Ramos (cell line): ENCODE data around the gene IL17RD.

Experiments
- in situ Hi-C: fragments of 300-500 bp; cut with MboI; formaldehyde crosslinking; loops from one replicate; pipeline ENCODE4 v1.14.3; 2022; ENCODE audit warnings: low sequenced_read_pairs; ENCODE audit not compliant: unreplicated experiment

IL17RD gene

DNA sequence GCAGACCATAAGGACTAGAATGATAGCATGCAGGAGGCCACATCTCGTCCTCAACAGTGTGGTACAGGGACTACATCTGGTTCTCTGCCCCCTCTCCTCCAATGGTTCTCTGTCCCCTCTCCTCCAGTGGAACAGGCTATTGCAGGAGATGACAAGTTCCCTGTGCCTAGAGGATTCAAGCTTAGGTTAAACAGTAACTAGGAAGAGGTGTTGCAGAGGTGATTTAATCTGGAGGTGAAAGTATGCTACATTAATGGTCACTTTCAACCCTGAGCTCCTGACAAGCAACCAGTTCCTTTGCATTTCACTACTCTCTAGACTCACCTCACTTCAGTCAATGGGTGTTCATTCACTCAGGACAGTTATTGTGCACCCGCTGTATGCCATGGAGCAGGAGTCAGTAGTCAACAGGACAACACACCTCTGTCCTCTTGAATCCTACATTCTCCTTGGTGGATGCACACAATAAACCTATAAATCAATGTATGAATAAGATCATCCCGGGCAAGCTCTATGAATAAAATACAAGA is 88.7 kb downstream of the IL17RD start:
- in situ Hi-C loops: no loop called here

GRCh38 chr3:57074135-57074534 is 91.0 kb downstream of the IL17RD start:
- in situ Hi-C loops: no loop called here

DNA sequence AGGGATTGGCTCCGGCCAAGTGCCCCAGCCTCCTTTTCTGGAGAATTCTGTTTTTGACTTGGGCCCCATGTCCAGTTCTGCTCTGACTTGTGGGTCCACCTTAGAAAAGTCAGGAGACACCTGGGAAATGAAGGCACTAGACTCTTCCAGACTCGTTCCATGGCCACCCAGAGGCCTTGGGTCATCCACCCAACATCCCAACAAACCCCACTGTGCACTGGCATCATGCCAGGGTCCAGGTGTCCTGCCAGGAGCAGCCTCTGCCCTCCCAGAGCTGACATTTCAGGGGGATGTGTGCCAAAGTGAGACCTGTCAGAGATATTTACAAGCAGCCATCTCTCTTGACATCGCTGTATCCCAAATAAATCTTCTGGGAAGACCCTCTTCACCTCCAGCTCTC is 91.5 kb downstream of the IL17RD start:
- in situ Hi-C loops: no loop called here

GRCh38 chr3:57069503-57069902 is 95.7 kb downstream of the IL17RD start:
- in situ Hi-C loops: no loop called here

DNA sequence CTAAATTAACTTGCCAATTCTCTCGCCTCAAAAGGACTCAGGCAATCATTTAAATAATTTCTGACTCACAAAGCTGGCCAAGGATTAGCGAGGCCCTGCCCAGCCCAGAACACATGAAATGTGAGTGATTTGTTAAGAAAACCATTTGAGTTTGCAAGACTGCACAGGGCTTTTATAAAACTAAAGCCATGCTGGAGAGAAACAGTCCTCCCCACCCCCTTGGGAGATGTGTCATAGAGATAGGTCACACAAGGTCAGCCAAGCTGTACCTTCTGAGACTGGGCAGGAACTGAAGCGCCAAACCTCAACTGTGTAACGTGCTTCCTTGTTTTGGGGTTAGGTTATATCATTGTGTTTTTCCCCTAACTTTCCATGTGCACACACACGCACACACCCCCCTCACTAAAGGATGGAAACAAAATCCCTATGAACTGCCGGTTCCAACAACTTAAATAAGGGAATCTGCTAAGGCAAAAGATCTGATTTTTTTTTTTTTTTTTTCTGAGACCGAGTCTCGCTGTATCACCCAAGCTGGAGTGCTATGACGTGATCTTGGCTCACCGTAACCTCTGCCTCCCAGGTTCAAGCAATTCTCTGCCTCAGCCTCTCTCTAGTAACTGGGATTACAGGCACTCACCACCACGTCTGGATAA is 96.6 kb downstream of the IL17RD start:
- in situ Hi-C loops: no loop called here

- in situ Hi-C loops: no loop called here
These were observed 98.7 kb downstream of the IL17RD start for GRCh38 chr3:57066471-57066870.

DNA sequence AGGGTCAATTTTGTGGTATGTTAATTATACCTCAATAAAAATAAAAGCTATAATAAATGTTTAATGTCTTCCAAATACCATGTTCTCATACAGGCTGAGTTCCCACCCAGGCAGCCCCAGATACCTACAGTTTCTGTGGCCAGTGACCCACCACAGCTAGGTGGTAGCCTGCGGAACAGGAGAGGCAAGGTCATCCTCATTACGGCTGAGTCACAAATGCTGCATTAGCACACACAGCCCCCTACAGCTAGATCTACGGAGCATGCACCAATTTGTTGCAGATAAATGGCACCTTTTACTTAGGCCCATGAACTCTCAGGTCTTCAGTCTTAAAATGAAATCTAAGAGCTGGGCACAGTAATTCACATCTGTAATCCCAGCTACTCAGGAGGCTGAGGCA is 99.6 kb downstream of the IL17RD start:
- in situ Hi-C loops: no loop called here

GRCh38 chr3:57064572-57064971 is 100.6 kb downstream of the IL17RD start:
- in situ Hi-C loops: no loop called here

DNA sequence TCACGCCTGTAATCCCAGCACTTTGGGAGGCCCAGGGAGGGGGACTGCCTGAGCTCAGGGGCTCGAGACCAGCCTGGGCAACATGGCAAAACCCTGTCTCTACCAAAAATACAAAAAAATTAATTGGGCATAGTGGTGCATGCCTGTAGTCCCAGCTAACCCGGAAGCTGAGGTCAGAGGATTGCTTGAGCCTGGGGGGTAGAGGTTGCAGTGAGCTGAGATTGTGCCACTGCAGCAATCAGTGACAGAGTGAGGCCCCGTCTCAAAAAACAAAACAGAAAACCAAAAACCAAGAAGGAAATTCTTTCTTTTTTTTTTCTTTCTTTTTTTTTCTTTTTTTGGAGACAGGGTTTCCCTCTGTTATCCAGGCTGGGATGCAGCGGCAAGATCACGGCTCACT is 101.2 kb downstream of the IL17RD start:
- in situ Hi-C loops: no loop called here

GRCh38 chr3:57063032-57063431 is 102.1 kb downstream of the IL17RD start:
- in situ Hi-C loops: no loop called here

DNA sequence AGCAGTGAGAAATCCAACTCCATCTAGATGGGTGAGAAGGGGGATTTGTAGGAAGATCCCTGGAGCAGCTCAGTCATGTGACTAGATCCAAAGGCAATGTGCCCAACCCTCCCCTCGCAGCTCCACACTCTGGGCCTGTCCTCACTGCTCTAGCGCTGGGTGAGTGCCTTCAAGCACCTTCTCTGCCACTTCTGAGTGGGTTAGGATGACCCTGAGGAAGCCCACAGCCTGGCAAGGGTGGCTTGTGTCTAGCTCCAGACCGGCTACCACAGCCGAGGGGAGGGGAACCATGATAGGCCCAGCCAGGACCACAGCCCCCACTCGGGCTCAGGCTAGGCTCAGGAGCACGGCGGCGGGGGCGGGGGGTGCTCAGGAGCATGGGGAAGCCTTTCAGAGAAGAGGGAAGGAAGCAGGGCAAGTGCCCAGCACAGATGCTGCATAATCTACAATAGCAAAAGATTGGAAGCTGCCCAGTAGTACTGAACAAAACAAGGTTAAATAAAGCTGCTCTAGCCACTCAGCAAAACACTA is 103.0 kb downstream of the IL17RD start:
- in situ Hi-C loops: no loop called here

- in situ Hi-C loops: no loop called here
These were observed 103.6 kb downstream of the IL17RD start for GRCh38 chr3:57061556-57061955.

DNA sequence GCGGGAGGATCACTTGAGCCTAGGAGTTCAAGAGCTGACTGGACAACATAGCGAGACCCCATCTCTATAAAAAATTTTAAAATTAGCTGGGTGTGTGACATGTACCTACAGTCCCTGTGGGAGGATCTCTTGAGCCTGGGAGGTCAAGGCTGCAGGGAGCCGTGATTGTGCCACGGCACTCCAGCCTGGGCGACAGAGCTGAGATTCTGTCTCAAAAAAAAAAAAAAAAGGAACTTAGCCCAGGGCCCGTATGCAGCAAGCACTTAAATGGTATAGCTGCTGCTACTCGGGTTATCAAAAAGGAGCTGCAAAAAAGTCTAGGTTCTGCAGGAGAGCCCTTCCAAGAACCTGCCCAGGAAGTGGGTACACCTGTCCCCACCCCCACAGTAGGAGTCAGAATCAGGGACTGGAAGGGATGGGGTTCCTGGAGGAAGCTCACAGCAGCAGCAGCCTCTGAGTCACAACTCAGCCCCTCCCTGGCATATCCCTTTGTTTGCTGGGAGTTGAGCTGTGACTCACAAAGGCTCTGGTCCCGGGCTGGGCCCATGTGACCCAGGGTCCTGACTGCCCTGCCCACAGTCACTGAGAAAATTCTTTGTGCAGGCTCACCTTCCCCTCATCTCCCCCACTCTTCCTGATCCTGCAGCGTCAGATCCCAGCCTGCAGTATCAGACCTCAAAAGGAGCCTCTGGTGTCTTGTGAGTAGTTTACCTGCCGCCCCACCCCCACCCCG is 104.9 kb downstream of the IL17RD start, which contains the start of gene SPATA12:
Gene SPATA12 (plus strand): TSS at position 576 of the 733 bp plus-strand sequence. CDS start 13,031 bp downstream, outside the sequence.
- in situ Hi-C loops: no loop called here

GRCh38 chr3:57059411-57059810 is 105.7 kb downstream of the IL17RD start:
- in situ Hi-C loops: no loop called here

- in situ Hi-C loops: no loop called here
These were observed 107.8 kb downstream of the IL17RD start for GRCh38 chr3:57057351-57057750.

GRCh38 chr3:57053122-57053521 is 112.0 kb downstream of the IL17RD start:
- in situ Hi-C loops: no loop called here

GRCh38 chr3:57052662-57053061 is 112.5 kb downstream of the IL17RD start:
- in situ Hi-C loops: no loop called here

DNA sequence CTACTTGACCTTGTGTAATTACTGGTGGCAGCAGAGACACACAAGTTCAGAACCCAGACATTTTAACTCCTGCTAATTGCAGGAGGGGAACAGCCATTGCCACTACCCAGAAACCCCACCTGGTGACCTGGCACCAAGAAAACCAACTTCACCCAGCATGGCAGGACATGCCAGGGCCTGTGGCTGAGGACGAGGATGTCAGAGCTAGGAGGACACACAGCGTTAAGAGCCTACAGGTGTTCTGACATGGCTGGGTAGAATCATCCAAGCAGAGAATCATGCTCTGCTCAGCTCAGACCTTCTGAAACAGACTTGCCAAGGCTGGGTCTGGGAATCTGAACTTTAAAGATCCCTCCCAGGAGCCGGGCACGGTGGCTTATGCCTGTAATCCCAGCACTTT is 116.4 kb downstream of the IL17RD start:
- in situ Hi-C loops: no loop called here

DNA sequence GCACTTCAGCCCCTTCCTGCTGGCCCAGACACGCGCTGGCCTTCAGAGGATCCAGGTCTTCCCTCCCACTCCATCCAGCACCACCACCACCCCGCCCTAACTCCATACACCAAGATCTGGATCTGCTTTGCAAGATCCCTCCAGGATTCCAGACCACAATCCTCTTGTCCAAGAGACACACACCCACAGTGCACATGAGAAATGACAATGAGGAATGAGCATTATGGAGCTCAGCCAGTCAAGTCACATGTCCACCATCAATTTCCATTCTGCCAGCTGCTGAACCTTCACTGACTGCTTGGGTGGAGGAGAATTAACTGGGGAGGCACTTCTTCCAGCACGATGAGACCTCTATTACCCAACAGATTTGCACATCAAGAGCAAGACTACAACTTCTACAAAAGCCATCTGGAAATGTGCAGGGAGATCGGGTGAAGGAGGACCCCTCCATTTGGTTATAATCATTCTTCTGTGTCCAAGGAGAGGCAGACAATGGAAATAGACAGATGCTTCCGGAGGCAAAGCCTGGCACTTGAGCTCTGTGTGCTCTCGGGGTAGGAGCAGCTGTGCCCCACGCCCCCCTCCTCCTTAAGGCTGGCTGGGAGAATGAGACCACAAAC is 117.0 kb downstream of the IL17RD start:
- in situ Hi-C loops: no loop called here

- in situ Hi-C loops: no loop called here
These were observed 118.9 kb downstream of the IL17RD start for GRCh38 chr3:57046101-57046765.
